Measurements from ENCODE around the gene LSM7.

DNA sequence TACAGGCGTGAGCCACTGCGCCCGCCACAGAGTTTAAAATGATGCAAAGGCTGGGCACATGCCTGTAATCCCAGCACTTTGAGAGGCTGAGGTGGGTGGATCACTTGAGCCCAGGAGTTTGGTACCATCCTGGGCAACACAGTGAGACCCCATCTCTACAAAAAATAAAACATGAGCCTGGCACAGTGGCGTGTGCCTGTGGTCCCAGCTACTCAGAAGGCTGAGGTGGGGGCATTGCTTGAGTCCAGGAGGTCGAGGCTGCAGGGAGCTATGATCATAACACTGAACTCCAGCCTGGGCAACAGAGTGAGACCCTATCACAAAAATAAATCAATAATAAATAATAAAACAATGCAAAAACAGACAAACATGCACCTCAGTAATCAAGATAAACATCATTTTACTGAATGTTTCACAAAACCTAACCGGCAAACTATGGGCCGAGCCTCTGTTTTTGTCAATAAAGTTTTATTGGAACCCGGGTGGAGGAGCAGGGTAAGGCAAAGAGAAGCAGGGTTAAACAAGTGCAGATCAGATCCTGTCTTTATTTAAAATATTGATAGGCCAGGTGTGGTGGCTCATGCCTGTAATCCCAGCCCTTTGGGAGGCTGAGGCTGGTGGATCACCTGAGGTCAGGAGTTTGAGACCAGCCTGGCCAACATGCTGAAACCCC lies 44.4 kb downstream of the LSM7 start:
- no peak for TF ChIP-seq YY1 (IDR thresholded peaks at IDR 0.05; ENCODE audit: insufficient read depth, insufficient read length)
- no peak for TF ChIP-seq ZNF274 (IDR thresholded peaks at IDR 0.05; ENCODE audit: low read depth, low read length)

All from NT2/D1 (cell line).